Body of pancreas (tissue), 4 donors: ENCODE measurements around the gene BACE2.

Source experiments
- POLR2A ChIP-seq, 3 donors: fragments of 450-650 bp; IDR thresholded peaks; one replicate each; pipeline ENCODE4 v1.6.1; 2016; ENCODE audit warnings: antibody characterized with exemption in 3 of 3, mild to moderate bottlenecking in 2 of 3
- TF ChIP-seq, protein P1 (sequence below), 7 experiments: fragments of 450-650 bp in 4 of 7; fragments of 200-600 bp in 3 of 7; sonication (generic) in 3 of 7; IDR thresholded peaks; one replicate each; pipeline ENCODE4 v1.5.1; 2016 to 2019; ENCODE audit warnings: antibody characterized with exemption in 7 of 7

DNA sequence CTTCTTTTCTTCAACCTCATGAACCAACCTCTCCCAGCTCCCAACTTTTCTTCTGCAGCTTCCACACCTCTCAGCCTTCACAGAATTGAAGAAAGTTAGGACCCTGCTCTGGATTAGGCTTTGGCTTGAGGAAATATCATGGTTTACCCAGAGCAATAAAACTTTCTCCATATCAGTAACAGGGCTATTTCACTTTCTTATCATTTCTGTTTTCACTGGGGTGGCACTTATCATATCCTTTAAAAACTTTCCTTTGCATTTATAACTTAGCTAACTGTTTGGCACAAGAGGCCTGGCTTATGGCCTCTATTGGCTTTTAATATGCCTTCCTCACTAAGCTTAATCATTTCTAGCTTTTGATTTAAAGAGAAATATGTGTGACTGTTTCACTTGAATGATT, 139.3 kb downstream of the BACE2 start:
- TF ChIP-seq, protein P1, sequence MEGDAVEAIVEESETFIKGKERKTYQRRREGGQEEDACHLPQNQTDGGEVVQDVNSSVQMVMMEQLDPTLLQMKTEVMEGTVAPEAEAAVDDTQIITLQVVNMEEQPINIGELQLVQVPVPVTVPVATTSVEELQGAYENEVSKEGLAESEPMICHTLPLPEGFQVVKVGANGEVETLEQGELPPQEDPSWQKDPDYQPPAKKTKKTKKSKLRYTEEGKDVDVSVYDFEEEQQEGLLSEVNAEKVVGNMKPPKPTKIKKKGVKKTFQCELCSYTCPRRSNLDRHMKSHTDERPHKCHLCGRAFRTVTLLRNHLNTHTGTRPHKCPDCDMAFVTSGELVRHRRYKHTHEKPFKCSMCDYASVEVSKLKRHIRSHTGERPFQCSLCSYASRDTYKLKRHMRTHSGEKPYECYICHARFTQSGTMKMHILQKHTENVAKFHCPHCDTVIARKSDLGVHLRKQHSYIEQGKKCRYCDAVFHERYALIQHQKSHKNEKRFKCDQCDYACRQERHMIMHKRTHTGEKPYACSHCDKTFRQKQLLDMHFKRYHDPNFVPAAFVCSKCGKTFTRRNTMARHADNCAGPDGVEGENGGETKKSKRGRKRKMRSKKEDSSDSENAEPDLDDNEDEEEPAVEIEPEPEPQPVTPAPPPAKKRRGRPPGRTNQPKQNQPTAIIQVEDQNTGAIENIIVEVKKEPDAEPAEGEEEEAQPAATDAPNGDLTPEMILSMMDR (IDR thresholded peaks at IDR 0.05) = no peak
- no peak for TF ChIP-seq POLR2A (IDR thresholded peaks at IDR 0.05)
